ENCODE results near the gene AMMECR1.
"Not testable (repeated sequence)": the region's sequence is repeated elsewhere in the genome, so short reads cannot be mapped to it uniquely, and the experiment has no call there.

Gene AMMECR1

DNA sequence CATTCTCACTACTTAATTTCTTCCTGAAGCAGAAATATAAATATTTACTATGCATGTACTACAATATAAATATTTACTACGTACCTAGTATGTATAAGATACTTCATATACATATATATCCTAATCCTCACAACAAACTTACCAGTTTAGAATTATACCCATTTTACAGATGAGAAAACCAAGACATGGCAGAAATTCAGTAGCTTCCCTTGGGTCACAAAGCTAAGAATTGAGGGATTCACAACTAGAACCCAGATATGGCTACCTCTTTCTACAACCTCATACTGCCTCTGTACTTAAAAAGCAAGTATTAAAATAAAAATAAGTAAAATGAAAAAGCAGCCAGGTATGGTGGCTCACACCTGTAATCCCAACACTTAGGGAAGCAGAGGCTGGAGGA is 65.9 kb downstream of the AMMECR1 start:
- DNase-seq, result no peak

DNA sequence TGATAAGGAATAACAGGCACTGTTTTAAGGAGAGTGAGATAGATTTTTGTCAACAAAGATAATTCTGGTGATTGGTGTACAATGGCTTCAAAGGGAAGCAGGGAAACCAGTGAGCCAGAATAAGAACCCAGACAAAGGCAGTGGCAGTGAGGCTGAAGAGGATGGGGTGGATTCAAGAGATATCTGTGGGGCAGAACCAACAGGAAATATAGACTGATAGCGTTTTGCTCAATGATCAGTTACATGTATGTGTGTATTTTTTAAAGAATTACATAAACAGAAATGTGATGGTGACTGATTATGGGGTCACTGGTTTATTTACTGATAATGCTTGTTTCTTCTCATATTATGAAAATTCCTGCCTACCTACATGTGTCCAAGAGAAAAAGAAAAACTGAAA is 66.4 kb downstream of the AMMECR1 start:
- no peak for DNase-seq

DNA sequence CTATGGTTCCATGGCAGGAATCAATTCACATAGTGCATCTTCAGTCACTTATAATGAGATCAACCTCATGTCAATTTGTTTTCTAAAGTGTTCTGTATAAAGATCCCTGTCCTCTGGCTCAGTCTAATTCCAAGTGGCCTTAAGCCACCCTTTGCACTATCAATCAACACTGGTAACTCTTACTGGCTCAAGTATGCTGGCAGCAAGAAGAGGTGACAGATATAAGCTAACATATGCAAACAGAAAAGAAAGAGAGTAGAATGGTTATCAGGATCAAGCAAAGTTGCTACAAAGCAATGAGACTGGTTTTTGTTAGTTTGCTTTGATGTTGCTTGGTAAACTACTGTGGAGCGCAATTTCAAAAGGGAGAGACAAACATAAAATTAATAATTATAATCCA is 67.0 kb downstream of the AMMECR1 start:
- DNase-seq, result no peak

DNA sequence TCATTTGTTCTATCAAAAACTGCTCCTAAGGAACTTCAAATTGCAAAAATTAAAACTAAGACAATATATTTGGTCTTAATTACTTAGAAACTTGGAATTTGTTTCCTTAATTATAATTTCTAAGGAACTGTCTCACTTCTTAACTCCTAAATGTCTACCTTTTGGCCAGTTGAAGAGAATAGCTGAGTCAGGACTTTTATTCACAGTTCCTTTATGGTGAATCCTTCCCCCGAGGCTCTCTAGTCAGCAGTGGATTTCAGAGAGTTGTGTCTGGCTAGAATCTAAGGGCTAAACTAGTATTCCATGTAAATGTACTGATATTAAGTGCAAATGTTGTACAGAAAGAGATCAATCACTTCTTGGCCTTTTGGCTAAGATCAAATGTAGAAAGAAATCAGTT is 69.3 kb downstream of the AMMECR1 start:
- DNase-seq, result no peak

DNA sequence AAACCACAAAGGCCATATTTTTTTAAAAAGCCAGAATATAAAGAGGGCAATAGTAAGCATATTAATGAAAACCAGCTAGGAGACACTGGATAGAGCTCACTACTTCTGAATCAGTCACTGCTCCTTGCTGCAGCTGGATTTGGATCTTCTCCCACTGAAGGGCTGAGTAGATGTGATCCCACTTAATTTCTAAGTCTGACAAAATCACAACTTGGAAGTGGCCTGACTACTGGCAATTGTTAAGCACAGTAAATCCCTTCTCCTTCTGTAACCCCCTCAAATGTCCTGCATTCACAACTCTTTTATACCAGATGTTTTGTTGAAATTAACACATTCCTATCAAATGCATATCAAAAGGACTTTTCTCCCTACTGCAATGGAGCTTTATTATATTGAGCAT is 72.9 kb downstream of the AMMECR1 start:
- no peak for DNase-seq

DNA sequence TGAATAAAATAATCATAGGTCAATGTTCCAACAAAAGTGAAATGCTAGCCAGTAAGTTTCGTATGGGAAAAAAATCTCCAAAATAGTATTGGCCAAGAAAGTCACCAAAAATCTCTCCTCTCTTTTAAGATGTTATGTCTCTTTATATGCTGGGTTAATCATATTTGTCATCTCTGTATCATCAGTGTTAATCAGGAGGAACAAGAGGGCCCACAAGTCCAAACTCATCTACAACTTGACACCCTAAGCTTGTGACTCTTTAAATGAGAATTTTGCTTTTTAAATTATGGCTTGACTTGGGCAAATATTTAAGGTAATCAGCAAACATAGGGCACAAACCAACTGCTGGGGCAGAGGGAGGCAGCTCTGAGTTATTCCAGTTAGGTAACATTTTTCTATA is 75.5 kb downstream of the AMMECR1 start:
- DNase-seq, result no peak

DNA sequence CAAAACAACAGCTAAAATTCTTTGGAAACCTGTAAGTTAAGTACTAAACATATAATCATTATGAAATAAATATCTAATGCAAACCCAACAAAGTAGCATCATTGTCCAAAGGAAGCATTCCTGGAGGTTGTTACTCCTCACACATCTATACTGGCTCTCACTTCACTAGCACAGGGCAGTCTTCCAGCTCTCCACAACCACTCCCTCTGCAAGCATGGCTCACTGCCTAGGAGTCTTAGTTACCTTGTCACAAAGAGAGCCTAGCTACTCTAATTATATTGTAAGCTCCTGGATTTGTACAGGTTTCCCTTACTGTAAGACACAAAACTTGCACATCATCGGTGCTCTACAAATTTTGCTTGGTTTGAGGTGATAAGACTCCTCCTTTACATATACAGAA is 76.1 kb downstream of the AMMECR1 start:
- DNase-seq, result no peak

DNA sequence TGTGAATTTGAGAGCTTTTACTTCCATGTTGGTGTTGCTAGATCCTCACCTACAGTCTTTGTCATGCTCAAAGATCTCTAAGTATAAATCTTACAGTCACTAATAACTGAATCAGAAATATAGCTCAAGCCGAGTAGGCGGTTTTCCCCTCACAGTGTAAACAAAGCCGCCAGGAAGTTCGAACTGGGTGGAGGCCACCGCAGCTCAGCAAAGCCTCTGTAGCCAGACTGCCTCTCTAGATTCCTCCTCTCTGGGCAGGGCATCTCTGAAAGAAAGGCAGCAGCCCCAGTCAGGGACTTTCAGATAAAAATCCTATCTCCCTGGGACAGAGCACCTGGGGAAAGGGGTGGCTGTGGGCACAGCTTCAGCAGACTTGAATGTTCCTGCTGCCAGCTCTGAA is 79.6 kb downstream of the AMMECR1 start:
- DNase-seq, result not testable (repeated sequence)

DNA sequence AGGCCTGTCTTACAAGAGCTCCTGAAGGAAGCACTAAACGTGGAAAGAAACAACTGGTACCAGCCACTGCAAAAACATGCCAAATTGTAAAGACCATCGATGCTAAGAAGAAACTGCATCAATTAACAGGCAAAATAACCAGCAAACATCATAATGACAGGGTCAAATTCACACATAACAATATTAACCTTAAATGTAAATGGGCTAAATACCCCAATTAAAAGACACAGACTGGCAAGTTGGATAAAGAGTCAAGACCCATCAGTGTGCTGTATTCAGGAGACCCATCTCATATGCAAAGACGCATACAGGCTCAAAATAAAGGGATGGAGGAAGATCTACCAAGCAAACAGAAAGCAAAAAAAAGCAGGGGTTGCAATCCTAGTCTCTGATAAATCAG is 86.4 kb downstream of the AMMECR1 start:
- not testable (repeated sequence) for DNase-seq

DNA sequence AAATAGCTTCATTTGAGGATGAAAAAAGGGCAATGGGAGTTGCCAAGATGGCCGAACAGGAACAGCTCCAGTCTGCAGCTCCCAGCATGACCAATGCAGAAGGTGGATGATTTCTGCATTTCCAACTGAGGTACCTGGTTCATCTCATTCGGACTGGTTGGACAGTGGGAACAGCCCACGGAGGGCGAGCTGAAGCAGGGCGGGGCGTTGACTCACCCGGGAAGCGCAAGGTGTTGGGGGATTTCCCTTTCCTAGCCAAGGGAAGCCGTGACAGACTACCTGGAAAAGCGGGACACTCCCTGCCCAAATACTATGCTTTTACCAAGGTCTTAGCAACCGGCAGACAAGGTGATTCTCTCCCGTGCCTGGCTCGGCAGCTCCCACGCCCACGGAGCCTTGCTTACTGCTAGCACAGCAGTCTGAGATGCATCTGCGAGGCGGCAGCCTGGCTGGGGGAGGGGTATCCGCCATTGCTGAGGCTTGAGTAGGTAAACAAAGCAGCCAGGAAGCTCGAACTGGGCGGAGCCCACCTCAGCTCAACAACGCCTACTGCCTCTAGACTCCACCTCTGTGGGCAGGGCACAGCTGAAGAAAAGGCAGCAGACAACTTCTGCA is 88.3 kb downstream of the AMMECR1 start:
- not testable (repeated sequence) for DNase-seq

DNA sequence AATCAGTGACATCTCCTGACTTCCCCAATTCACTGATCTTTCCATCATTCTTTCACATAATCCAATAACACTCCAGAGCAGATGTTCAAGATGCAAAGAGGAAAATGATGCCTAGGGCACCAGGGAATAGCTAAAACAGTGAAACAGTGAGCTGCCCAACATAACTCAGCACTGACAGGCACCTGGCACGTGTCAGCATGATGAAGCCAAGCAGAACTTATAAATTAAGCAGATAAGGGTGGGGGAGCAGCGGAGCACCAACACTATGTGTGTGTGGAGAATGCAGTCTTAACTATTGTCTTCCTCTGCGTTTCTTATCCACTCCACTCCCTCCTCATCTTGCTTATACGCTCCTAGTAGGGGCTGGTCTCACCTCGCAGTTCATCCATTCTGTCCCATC is 89.4 kb downstream of the AMMECR1 start:
- DNase-seq, result no peak

DNA sequence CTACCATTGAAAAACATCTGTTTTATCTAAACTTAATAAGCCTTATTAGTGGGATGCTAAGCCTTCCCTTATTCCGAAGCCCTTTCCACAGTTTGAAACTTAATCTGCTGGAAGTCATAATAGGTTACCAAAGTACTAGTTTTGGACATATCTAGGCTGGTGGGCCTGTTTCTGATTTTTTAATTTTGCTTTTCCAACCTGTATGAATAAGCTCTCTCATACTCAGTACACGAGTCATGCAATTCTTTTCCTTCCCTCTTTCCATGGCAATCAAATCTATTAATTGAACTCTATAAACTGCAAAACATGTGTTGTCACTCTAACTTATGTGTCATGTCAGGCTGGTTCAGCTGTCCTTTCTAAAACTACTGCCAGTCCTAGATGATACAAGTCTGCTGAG is 91.0 kb downstream of the AMMECR1 start:
- no peak for DNase-seq

DNA sequence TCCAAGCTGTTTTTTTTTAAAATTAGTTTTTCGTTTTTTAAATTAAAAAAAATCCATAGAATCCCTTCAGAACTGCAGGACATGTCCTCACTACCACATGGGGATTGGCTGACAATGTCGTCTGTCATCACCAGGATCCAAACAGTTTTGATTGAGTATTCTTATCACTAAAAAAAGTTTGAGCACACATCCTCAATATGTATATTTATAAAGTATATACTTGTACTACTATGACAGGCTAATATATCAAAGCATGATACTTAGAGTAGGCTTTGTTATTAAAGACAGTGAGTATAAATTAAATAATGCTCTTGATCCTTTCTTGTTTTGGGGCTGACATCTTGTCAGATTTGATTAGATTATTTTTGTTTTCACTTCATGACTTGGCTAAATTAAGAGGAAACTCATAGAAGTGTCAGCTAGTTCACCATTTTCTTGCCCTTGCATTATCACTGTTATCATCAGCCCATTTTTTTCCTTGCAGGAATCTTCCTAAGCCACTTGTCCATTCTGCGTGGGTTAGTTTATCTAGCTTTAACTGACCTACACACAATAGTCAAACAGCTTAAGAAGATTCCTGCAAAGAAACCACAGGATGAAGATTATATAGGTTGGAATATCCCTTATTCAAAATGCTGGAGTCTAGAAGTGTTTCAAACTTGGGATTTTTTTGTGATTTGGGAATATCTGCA is 92.8 kb downstream of the AMMECR1 start:
- no peak for DNase-seq

DNA sequence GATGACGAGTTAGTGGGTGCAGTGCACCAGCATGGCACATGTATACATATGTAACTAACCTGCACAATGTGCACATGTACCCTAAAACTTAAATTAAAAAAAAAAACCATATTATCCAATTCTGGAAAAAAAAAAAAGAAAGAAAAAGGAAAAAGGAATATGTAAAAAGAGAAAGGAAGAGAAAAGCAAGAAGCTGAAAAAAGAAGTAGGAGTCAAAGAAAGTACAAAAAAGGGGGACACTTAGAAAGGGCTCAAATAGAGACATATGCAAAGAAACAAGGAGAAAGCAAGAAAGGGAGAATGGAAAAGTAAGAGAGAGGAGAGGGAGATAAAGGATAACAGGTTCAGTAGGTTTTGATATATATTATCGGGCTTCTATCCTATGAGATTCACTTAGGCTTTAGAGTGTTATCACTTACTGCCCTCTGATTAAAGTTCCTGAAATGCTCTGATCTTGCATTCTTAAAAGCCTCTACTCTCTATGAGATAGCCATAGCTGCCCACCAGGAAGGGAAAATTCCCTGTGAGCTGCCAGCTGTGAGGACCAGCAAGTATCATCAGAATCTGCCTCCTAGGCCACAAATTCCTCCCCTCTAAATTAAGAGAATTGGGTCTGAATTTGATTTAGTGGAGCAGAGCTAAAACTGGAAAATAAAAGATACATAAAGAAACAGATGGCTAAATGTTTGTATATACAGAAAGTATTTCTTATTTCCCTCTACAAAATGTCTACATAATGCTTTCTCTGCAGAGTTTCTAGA is 95.2 kb downstream of the AMMECR1 start:
- no peak for DNase-seq

DNA sequence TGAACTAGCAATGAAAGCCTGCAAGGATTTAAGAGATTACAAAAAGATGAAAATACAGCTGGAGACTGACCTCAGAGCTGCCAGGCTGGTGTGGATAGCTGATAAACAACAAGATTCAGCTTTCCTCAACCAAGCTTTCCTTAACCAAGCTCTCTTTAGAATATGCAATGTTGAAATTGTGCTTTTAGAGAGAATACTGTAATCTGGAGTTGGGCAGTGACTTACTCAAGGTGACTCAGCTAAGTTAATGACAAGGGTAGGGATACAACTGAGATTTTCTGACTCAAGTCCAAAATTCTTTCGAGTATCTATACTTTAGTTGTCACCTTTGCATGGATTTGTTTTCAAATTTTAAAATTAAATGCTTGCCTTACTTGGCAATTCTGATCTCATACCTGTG is 98.0 kb downstream of the AMMECR1 start:
- no peak for DNase-seq

DNA sequence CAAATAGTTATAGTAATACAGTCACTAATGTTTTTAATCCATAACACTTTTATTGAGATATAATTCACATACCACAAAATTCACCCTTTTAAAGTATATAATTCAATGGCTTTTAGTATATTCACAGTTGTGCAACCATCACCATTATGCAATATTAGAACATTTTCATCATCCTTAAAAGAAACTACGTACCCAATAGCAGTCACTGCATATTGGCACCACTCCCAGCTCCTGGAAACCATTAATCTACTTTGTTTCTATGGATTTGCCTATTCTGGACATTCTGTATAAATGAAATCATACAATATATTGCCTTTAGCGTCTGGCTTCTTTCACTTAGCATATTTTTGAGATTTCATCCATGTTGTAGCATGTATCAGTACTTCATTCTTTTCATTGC is 99.3 kb downstream of the AMMECR1 start:
- peak; percentile 45 for DNase-seq

DNA sequence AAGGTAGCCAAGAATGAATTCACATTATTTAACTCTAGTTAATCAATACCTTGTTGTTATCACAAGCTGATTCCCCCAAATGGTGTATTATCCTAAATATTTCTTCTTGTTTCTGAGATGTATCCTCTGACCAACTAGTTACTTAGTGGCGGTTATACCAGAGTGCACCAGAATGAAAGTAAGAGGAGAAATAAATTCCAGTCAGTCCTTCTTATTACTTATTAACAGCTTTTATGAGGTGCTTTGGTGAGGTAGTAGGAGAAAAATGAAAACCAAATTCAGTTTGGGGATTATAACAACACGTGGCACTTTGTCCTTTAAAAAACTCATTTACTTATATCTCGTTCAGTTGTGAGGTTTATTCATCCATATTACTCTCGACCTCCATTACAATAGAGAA is 101.9 kb downstream of the AMMECR1 start:
- DNase-seq, result no peak

DNA sequence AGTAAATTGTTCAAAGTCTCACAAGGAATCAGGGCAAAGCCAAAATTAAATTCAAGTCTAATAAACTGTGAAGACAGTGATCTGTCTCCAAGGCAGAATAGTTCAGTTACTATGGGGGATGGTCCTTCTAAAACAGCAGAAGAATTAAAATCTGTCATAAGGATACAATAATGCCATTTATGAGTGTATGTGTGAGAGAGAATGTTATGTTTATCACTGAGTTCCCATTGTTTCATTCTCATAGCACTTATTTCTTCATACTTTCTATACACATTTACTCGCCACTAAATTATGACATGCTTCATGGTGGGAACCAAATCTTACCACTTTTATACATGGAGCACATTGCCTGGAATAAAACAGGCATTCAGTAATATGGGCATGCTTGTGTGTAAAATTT is 102.5 kb downstream of the AMMECR1 start:
- DNase-seq, result no peak

DNA sequence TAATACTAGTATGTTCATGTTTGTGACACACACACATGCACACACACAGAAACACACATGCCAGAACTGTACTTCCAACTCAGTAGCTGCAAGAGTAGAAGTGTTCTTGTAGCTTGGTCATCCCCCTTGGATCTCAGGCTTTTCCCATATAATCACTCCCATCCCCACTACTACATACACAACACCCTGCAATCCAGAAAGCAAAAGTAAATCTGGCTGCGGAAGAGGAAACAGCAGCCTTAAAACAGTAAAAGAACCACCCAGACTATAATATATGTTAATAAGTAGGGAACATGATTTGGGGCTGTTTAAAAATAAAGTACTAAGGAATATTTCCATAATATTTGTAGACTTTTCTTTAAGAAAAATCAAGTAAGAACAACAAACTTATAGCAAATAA is 103.2 kb downstream of the AMMECR1 start:
- no peak for DNase-seq

DNA sequence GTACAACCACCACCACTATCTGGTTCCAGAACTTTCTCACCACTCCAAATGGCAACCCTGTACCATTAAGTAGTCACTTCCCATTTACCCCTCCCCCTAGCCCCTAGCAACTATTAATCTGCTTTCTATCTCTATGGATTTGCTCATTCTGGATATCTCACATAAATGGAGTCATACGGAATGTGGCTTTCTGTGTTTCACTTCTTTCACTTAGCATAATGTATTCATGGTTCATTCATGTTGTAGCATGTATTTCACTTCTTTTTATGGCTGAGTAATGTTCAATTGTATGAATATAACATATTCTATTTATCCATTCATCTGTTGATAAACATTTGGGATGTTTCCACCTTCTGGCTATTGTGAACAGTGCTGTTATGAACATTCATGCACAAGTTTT is 104.7 kb downstream of the AMMECR1 start:
- DNase-seq, result no peak

DNA sequence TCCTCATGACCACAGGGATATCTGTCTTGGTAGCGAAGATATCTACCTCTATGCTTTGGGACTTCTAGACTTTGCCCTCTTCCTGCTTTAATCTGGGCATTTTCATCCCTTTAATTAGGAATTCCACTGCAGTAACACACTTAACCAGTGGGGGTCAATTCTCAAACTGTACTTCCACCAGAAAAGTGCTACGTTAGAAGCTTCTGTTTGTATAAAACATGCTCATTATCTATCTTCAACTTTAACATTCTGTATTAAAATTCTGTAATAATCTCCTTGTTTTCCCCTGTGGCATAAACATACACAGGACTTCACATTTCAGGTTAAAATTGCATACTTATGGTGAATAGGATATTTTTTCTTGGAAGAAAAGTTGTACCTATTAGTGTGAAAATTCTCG is 105.6 kb downstream of the AMMECR1 start:
- DNase-seq, result no peak

DNA sequence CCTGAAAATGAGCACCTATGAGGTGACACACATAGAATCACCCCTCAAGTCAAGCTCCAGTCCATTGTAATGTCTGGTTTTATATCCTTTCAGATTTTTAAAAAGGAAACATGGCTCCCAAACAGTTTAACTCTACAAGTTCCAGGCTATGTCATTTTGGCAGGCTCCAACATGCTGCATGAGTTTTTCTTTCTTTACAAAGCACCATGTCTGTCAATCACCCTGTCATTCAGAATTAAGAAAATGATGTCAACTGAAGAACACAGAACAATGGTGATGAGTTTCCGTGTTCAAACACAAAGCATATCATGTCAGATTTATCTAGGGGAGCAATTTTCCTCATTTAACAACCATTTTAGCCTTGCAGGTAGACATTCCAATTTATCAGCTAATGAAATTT is 106.5 kb downstream of the AMMECR1 start:
- DNase-seq, result no peak

DNA sequence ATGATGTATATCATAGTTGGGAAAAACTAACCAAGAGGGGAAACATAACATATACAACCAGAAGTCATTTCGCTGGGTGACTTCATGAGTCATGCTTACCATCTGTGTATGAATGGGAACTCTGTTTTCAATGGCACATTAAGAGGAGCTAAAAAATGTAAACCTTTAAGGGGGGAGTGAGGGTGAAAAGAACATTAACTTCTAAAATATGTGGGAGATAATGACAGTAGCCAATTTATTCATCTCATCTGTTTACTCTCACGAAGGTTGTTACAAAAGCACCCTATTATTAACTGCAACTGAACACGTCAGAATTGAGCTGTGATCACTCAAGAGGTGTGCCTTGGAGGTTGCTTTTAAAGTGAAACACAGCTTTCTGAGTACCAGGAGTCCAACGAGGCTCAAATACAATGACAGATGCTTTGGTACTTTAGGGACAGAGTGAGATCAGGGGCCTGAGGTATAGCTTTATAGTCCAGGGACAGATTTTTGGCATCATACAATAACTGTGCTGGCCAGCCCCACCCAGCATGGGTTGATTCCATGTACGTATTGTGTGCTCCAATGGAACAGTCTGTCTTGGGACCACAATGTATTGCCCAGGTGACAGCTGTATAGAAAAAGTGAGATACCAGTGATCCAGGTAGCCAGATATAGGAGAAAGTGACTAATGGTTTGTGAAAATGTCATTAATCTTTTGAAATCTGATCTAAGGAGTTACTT is 107.3 kb downstream of the AMMECR1 start:
- no peak for DNase-seq

DNA sequence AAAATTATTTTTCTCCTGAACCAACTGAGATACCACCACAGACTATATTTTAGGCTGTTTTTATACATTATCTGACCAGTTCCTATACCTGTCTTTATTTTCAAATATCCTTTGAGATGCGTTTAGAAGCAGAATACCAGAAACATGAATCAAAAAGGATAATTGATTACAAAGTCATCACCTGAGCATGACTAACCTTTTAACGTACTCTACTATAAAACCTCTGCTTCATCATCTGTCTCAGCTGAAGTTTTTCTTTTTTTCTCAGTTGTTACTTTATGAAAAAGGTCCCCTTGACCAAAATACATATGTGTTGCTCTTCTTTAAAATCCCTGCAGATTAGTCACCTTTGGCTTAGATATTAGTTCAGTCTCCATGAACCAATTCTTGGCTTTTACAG is 109.8 kb downstream of the AMMECR1 start:
- no peak for DNase-seq

All from inflammatory macrophage treated with lipopolysaccharide for 4 hours (primary cell).